Activated CD4-positive, alpha-beta T cell treated with anti-CD3 and anti-CD28 coated beads for 4 hours (primary cell): ENCODE results near the gene SAP25.
"Not testable (repeated sequence)": the region's sequence is repeated elsewhere in the genome, so short reads cannot be mapped to it uniquely, and the experiment has no call there.

ENCODE experiments used
- DNase-seq, 2 donors: peaks; one replicate each; pipeline ENCODE4 v3.0.0-alpha.2; 2020

Gene SAP25

GRCh38 chr7:100575206-100575631, 1.5 kb upstream of the SAP25 start:
- DNase-seq, result no peak

- no peak for DNase-seq
Observed at GRCh38 chr7:100574362-100575205, 884 bp upstream of the SAP25 start.

- no peak for DNase-seq
Observed at GRCh38 chr7:100572949-100573675, 588 bp downstream of the SAP25 start.

GRCh38 chr7:100572281-100572948, 1.3 kb downstream of the SAP25 start:
- DNase-seq, result no peak

GRCh38 chr7:100571829-100572116, 1.9 kb downstream of the SAP25 start:
- DNase-seq, result no peak

GRCh38 chr7:100570954-100571828, 2.5 kb downstream of the SAP25 start:
- DNase-seq, result no peak

- peak in 1 of 2 donors; percentile 35 for DNase-seq
Observed at GRCh38 chr7:100568896-100569844, 4.5 kb downstream of the SAP25 start.

GRCh38 chr7:100568176-100568895, 5.4 kb downstream of the SAP25 start:
- no peak for DNase-seq

- no peak for DNase-seq
Observed at GRCh38 chr7:100567751-100568175, 5.9 kb downstream of the SAP25 start.

- no peak for DNase-seq
Observed at GRCh38 chr7:100567031-100567730, 6.5 kb downstream of the SAP25 start.

GRCh38 chr7:100566018-100566531, 7.6 kb downstream of the SAP25 start:
- DNase-seq, result no peak

- no peak for DNase-seq
Observed at GRCh38 chr7:100565133-100565571, 8.5 kb downstream of the SAP25 start.

GRCh38 chr7:100564405-100564804, 9.3 kb downstream of the SAP25 start:
- not testable (repeated sequence) for DNase-seq

- DNase-seq, result peak; percentile 76 to 89
Observed at GRCh38 chr7:100563809-100564400, 9.8 kb downstream of the SAP25 start.

GRCh38 chr7:100563100-100563564, 10.6 kb downstream of the SAP25 start:
- no peak for DNase-seq

GRCh38 chr7:100562195-100563099, 11.3 kb downstream of the SAP25 start:
- no peak for DNase-seq

GRCh38 chr7:100561491-100562194, 12.1 kb downstream of the SAP25 start:
- DNase-seq, result no peak
